GM18909 (cell line): ENCODE results near the gene CAAP1.
"Not testable (repeated sequence)": the region's sequence is repeated elsewhere in the genome, so short reads cannot be mapped to it uniquely, and the experiment has no call there.

Experiments used
- ATAC-seq: cut with Tn5 transposase; IDR thresholded peaks from one replicate; pipeline ENCODE4 v1.9.1; 2021; ENCODE audit warnings: mild to moderate bottlenecking; ENCODE audit not compliant: unreplicated experiment, poor library complexity

CAAP1 gene

GRCh38 chr9:26856413-26857032 lies 36.1 kb downstream of the CAAP1 start:
- ATAC-seq: peak; percentile 88

- no peak for ATAC-seq
These were observed 41.6 kb downstream of the CAAP1 start for GRCh38 chr9:26850995-26851394.

GRCh38 chr9:26833792-26834191 lies 58.8 kb downstream of the CAAP1 start:
- ATAC-seq: no peak

- ATAC-seq: not testable (repeated sequence)
These were observed 64.1 kb downstream of the CAAP1 start for GRCh38 chr9:26828391-26828955.

DNA sequence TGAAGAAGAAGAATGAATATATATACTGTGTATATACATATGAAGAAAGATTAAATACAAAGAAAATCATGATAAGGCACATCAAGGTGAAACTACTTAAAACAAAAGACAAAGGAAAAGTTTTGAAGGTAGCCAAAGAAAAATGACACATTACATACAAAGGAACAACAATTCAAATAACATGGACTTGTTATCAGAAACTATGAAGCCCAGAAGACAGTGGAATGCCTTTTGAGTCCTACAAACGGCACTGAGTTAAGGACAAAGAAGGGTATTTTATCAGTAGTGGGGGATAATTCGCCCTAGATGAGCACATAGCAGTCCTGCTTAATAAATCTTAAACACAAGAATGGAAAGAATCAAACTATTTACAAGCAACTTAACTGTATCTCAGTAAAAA lies 77.8 kb downstream of the CAAP1 start:
- ATAC-seq: no peak

DNA sequence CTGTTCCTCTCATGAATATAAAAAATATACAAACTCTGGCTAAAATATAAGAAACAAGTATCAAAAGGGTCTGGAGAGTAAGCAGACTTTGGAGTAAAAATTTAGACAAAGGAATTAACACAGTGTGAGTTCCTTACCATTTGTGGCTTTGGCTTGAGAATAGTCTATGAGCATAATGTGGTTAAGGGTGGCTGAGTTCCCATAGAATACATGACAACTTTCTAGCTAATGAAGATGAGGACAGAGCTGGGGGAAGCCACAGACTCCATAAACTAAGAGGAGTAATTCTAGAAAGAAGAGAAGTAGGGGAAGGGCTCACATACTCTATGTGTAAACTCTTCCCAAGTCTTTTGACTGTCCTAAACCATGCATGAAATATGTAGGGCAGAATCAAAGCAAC lies 79.4 kb downstream of the CAAP1 start:
- no peak for ATAC-seq

DNA sequence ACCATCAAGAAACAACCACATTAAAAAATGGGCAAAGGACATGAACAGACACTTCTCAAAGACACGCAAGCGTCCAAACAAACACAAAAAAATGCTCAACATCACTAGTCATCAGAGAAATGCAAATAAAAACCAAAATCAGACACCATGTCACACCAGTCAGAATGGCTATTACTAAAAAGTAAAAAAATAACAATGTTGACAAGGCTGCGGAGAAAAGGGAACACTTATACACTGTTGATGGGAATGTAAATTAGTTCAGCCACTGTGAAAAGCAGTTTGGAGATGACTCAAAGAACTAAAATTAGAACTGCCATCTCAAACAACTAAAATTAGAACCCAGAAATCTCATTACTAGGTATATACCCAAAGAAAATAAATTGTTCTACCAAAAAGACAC lies 80.4 kb downstream of the CAAP1 start:
- ATAC-seq: peak; percentile 40

- no peak for ATAC-seq
These were observed 81.5 kb downstream of the CAAP1 start for GRCh38 chr9:26811106-26811505.

- no peak for ATAC-seq
These were observed 82.8 kb downstream of the CAAP1 start for GRCh38 chr9:26809795-26810194.

GRCh38 chr9:26807161-26807560 lies 85.4 kb downstream of the CAAP1 start:
- ATAC-seq: no peak

DNA sequence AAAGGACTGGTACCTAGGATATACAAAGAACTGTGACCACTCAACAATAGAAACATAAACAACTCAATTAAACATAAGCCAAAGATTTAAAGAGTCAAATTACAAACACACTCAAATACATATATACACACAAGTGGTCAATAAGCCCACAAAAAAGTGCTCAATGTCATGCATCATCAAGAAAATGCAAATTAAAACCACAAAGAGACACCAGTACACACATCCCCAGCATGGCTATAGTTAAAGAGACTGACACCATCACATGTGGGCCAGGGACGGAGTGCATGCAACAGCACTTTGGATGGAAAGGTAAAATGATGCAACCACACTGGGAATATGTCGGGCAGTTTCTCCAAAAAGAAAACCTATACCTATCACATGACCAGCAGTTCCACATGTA lies 89.7 kb downstream of the CAAP1 start:
- ATAC-seq: peak; percentile 64

DNA sequence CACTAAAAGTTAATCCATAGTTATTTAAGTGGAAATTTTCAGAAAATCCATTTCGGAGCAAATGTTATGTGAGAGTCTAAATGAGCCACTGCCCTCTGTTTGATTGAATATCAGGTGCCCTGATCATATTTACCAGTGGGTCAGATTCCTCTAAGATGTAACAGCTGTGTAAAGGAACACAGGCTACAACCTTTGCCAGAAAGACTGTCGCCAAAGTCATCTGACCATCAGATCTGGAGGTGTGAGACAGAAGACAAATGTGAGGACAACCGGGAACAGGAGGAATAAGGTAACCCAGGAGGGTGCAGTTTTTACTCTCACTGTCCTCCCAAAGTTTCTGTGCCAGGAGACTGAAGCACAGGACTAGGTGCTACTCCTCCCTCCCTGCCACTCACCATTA lies 90.8 kb downstream of the CAAP1 start:
- ATAC-seq: no peak

DNA sequence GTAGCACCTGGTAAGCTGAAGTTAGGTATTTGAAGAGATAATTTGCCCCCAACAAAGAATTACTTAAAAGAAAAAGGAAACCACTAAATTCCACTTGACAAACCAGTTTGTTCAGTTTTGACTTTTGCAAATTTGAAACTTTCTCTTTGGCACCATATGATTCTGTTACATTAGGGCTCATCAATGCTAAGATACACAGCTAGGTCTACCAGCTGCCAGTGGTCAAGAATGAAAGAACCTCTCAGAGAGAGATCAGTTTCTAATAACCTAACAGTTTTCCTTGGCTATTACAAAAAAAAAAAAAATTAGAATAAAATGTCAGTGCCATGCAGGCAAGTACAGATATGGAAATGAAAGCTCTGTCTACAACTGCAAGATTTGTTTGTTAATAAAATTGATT lies 92.3 kb downstream of the CAAP1 start:
- no peak for ATAC-seq

GRCh38 chr9:26791274-26791673 lies 101.3 kb downstream of the CAAP1 start:
- no peak for ATAC-seq
